Dedifferentiated amniotic fluid mesenchymal stem cell (primary cell): ENCODE data around the gene RADIL.
"Not testable (repeated sequence)": the region's sequence is repeated elsewhere in the genome, so short reads cannot be mapped to it uniquely, and the experiment has no call there.

ENCODE experiments used
- DNase-seq: peaks from one replicate; pipeline ENCODE4 v3.0.0-alpha.2; 2016; ENCODE audit errors: extremely low spot score

RADIL gene

GRCh38 chr7:4808565-4808964 lies 75.0 kb downstream of the RADIL start:
- no peak for DNase-seq

GRCh38 chr7:4808026-4808425 lies 75.5 kb downstream of the RADIL start:
- DNase-seq, result no peak

DNA sequence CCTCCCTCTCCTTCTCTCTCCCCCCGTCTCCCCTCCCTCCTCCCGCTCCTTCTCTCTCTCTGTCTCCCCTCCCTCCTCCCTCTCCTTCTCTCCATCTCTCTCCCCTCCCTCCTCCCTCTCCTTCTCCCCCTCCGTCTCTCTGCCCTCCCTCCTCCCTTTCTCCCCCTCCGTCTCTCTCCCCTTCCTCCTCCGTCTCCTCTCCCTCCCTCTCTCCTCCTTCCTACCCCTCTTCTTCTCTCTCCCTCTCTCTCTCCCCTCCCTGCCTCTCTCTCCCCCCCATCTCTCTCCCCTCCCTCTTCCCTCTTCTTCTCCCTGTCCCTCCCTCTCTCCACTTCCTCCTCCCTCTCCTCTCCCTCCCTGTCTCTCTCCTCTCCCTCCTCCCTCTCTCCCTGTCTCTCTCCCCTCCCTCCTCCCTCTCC lies 75.9 kb downstream of the RADIL start:
- DNase-seq, result no peak

GRCh38 chr7:4806983-4807597 lies 76.4 kb downstream of the RADIL start:
- DNase-seq, result no peak

DNA sequence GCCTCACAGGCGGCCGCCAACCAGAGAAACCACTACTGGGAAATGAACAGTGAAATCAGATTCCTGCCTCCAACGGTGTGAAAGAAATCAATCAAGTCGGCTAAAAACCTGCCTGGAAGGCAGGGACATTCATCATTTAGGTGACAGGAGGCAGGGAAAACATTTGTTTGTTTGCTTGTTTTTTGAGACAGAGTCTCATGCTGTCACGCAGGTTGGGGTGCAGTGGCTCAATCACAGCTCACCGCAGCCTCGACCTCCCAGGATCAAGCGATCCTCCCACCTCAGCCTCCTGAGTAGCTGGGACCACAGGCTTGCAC lies 77.6 kb downstream of the RADIL start:
- DNase-seq, result no peak

GRCh38 chr7:4805110-4805983 lies 78.2 kb downstream of the RADIL start:
- DNase-seq, result no peak

DNA sequence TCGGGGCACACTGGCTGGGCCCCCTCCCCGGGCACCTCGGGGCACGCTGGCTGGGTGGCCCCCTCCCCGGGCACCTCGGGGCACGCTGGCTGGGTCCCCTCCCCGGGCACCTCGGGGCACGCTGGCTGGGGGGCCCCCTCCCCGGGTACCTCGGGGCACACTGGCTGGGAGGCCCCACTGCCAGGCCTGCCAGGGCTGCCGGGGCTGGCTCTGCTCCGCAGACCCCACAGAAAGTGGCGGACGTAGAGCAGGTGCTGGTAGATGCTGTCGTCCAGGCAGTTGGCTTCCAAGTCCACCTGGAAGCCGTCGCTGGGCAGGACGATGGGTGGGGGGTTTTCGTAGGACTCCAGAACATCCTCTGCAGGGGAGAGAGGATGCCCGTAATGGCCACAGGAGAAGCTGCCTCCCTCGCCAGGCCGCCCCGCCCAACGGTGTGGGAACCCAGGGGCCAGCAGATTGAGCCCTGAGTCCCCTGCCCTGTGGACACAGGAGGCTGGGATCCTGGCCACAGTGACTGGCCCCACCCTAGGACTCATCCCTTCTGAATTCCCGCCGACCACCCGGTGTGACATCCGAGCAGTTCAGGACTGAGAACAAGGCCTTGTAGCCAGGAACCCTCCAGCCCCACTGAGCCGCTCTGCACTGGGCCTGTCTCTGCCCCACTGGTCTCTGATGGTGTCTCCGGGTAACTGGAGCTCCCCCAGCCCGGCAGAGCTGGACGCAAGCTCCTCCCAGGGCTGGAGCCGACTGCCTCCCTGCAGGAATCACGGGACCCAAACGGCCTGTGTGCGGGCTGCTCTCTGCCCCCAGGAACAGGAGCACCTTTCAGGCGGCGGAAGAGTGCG lies 79.9 kb downstream of the RADIL start:
- no peak for DNase-seq

GRCh38 chr7:4802577-4802976 lies 80.9 kb downstream of the RADIL start:
- DNase-seq, result not testable (repeated sequence)

GRCh38 chr7:4801839-4802231 lies 81.7 kb downstream of the RADIL start:
- no peak for DNase-seq

DNA sequence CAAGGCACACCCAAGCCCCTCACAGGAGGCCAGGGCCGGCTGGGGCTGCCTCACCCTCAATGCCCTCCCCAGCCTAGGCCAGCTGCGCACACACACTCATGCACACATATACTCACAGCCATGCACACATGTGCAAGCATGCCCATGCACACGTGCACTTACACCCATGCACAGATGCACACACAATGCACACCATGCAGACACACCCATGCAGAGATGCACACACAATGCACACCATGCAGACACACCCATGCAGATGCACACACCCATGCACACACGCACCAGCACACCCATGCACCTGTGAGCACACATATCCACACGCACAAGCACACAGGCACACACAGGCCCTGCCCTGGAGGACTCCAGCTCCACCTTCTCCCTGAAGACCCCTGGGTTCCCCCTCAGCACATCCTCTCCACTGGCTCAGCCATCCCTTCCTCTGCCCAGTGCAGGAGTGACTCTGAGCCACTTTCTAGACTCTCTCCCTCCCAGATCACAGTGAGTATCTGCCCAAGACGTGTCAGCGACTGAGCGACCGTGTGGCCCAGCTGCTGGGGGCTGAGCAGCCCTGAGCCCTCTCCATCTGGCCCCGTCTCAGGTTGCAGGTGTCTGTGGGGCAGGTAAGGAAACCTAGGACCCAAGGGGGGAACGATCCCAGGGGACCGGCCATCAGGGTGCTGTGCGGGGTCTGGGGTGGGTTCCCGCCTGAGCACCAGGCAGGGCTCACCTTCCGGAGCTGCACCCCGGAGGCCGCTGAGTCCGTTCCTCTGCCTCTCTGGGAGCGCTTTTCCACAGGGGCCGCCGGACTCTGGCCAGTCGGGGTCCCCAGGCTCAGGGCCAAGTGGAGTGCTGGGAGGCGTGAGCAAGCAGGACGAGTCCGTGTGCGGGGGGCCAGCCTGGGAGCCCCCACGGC lies 82.3 kb downstream of the RADIL start:
- no peak for DNase-seq

DNA sequence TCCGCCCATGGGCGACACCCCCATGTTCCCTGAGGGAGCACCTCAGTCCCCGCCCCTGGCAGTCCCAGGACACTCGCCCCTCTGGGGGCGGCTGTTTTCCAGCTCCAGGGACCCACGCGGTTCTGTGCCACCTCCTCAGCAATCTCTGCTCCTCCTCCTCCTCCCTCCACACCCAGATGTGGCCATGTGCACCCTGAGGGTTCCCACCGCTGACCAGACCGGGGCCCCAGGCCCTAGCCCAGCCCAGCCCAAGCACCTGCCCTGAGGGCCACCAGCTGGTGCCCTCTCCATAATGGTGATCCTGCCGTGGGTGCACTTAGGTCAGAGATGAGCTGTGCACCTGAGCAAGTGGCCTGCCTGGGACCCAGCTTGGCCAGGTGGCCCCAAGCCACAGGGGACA lies 83.0 kb downstream of the RADIL start:
- no peak for DNase-seq

DNA sequence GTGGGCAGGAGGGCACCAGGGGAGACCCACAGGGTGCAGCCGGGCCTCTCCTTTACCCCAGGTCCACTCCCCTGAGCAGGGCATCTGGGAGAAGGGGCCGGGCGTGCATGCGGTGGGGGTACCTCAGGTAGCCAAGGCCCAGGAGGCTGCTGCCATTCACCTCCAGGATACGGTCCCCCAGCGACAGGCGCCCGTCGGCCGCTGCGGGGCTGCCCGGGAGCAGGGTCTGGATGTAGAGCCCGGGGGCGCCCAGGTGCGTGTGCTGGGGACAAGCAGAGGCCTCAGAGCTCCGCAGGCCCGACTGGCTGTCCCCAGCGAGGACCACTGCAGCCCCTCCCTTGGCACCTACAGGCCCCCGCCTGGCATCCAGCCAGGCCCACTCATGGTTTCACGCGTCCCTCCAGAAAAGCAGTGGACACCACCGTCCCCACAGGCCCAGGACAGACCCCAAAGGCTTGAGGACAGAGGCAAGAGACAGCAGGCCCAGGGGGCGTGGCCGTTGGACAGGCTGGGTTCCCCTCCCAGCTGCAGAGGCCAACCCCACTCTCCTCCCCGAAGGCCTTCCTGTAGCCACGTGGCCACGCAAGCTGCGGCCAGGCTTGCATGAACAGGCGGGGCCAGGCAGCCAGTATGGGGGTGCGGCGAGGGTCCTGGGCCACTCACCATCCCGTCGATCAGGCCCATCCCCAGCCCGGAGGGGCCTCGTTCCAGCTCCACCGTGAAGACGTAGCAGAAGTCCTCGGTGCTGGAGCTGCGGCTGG lies 83.8 kb downstream of the RADIL start:
- DNase-seq, result no peak

- no peak for DNase-seq
These were observed 84.7 kb downstream of the RADIL start for GRCh38 chr7:4798706-4799235.

DNA sequence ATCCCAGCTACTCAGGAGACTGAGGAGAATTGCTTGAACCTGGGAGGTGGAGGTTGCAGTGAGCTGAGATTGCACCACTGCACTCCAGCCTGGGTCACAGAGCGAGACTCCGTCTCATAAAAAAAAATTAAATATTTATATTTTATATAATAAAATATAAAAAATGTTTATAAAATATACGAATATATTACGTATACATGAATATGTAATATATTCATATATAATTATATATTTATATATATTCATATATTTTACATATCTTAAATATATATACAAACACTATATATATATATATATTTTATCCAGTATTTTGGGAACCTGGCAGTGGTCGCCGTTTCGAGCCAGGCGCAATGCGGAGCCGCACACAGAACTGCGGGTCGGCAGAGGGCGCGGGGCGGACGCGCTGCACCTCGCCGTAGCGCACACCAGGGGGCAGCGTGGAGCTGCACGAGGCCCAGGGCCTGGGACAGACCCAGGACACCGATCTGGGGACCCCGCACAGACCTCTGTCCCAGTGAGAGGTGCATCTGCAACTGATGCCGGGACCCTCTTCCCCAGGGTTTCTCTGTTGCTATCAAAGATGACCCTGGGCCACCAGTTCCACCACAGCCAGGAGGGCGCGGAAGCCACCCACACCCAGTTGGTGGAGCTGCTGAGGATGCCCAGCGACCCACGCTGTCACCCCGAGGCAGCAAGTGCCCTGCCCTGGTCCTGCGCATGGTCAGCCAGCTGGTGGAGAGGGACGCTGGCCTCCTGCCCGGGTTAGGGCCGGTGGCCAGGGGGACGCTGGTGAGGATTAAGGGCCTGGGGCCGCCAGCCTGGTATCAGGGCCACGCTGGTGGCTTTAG lies 85.4 kb downstream of the RADIL start:
- no peak for DNase-seq

DNA sequence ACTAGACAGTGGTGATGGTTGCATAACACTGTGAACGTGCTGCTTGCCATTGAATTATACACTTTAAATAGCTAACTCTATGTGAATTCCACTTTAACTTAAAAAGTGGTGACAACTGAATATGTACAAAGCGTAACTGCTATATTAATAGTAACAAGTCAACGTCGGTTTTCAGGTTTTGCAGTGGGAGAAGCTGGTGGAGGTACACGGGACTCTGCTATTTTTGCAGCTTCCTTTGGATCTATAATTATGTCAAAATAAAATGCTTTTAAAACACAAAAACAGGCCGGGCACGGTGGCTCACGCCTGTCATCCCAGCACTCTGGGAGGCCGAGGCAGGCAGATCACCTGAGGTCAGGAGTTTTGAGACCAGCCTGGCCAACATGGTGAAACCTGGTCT lies 87.1 kb downstream of the RADIL start:
- no peak for DNase-seq

DNA sequence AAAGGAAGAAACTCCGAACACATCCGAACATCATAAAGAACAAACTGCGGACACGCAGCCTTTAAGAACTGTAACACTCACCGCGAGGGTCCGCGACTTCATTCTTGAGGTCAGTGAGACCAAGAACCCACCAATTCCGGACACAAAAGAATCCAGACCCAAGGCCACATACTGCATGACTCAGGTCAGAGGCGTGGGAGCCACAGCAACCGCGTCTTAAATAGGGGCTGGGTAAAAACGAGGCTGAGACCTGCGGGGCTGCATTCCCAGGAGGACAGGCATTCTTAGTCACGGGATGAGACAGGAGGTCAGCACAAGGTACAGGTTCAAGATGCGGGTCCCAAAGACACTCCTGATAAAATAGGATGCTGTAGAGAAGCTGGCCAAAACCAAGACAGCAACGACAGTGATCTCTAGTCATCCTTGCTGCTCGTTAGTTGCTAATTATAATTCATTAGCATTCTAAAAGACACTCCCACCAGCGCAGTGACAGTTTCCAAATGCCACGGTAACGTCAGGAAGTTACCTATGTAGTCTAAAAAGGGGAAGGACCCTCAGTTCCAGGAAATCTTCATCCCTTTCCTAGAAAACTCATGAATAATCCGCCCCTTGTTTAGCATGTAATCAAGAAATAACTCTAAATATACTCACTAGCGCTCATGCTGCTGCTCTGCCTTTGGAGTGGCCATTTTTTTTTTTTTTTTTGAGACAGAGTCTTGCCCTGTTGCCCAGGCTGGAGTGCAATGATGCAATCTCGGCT lies 88.7 kb downstream of the RADIL start:
- no peak for DNase-seq

DNA sequence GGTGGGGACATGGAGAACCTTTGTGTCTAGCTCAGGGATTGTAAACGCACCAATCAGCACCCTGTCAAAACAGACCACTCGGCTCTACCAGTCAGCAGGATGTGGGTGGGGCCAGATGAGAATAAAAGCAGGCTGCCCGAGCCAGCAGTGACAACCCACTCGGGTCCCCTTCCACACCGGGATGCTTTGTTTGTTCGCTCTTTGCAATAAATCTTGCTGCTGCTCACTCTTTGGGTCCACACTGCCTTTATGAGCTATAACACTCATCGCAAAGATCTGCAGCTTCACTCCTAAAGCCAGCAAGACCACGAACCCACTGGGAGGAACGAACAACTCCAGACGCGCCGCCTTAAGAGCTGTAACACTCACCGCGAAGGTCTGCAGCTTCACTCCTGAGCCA lies 89.3 kb downstream of the RADIL start:
- DNase-seq, result not testable (repeated sequence)

DNA sequence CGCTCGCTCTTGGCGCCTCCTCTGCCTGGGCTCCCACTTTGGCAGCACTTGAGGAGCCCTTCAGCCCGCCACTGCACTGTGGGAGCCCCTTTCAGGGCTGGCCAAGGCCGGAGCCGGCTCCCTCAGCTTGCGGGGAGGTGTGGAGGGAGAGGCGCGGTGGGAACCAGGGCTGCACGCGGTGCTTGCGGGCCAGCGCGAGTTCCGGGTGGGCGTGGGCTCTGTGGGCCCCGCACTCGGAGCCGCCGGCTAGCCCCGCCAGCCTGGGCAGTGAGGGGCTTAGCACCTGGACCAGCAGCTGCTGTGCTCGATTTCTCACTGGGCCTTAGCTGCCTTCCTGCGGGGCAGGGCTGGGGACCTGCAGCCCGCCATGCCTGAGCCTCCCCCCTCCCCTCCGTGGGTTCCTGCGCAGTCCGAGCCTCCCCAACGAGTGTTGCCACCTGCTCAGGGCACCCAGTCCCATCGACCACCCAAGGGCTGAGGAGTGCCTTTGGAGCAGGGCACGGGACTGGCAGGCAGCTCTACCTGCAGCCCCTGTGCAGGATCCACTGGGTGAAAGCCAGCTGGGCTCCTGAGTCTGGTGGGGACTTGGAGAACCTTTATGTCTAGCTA lies 90.0 kb downstream of the RADIL start:
- DNase-seq, result not testable (repeated sequence)
